HepG2 (cell line): ENCODE data around the gene S100A6. TPM values are rescaled to one million over a fixed set of nuclear protein-coding genes. Genes with fewer than 3 reads are reported as not detected.
A peak's percentile ranks its signal among the peaks of the same experiment; 100 is the strongest.

Experiments
- AHR ChIP-seq: IDR thresholded peaks from 2 replicates; pipeline ENCODE4 v1.6.1; 2018; ENCODE audit warnings: missing genetic modification reagents, missing compliant biosample characterization
- ARHGAP35 ChIP-seq: sonication (generic); formaldehyde crosslinking; IDR thresholded peaks from 2 replicates; pipeline ENCODE4 v1.9.0; 2022; ENCODE audit warnings: mild to moderate bottlenecking, inconsistent platforms, moderate library complexity, missing genetic modification reagents, borderline replicate concordance
- ASH2L ChIP-seq: fragments of 300-600, 200-600 bp; sonication (generic); IDR thresholded peaks from 2 replicates; pipeline ENCODE4 v1.7.0; 2017; ENCODE audit warnings: low read depth, mild to moderate bottlenecking, moderate library complexity, mixed read lengths, low read length; ENCODE audit not compliant: insufficient read length
- ATF7 ChIP-seq, 2 experiments: fragments of 450-650 bp in 1 of 2; sonication (generic) in 1 of 2; formaldehyde crosslinking in 1 of 2; IDR thresholded peaks; 2 replicates each; pipeline versions ENCODE4 v1.4.0 to v1.6.1; 2016 to 2020; ENCODE audit warnings: antibody characterized with exemption in 1 of 2, mild to moderate bottlenecking in 1 of 2, missing genetic modification reagents in 1 of 2
- BHLHE40 ChIP-seq: IDR thresholded peaks from 2 replicates; pipeline ENCODE4 v1.6.1; 2011; ENCODE audit warnings: low read length, improper control_type of control experiment
- CREM ChIP-seq, 2 experiments: sonication (generic) in 1 of 2; formaldehyde crosslinking in 1 of 2; IDR thresholded peaks; 2 replicates each; pipeline versions ENCODE4 v1.4.0 to v1.6.1; 2016 to 2020; ENCODE audit warnings: antibody characterized with exemption in 1 of 2, mild to moderate bottlenecking in 1 of 2, missing genetic modification reagents in 1 of 2
- FOXM1 ChIP-seq: sonication (generic); formaldehyde crosslinking; IDR thresholded peaks from 2 replicates; pipeline ENCODE4 v1.5.0; 2020; ENCODE audit warnings: missing genetic modification reagents
- KMT2B ChIP-seq: IDR thresholded peaks from 2 replicates; pipeline ENCODE4 v1.6.1; 2016; ENCODE audit warnings: missing genetic modification reagents, missing compliant biosample characterization
- MYC ChIP-seq: sonication (generic); formaldehyde crosslinking; IDR thresholded peaks from 2 replicates; pipeline ENCODE4 v1.9.0; 2021; ENCODE audit warnings: missing genetic modification reagents, borderline replicate concordance
- NFE2L2 ChIP-seq: fragments of 150-350 bp; IDR thresholded peaks from 2 replicates; pipeline ENCODE4 v1.6.1; 2014; ENCODE audit warnings: low read length
- PAF1 ChIP-seq: IDR thresholded peaks from 2 replicates; pipeline ENCODE4 v1.6.1; 2016; ENCODE audit warnings: missing genetic modification reagents, missing compliant biosample characterization
- PATZ1 ChIP-seq: sonication (generic); formaldehyde crosslinking; IDR thresholded peaks from 2 replicates; pipeline ENCODE4 v1.4.0; 2020; ENCODE audit warnings: missing genetic modification reagents
- PITX1 ChIP-seq: sonication (generic); formaldehyde crosslinking; IDR thresholded peaks from 2 replicates; pipeline ENCODE4 v1.5.1; 2020; ENCODE audit warnings: mild to moderate bottlenecking, missing genetic modification reagents
- RARA ChIP-seq: IDR thresholded peaks from 2 replicates; pipeline ENCODE4 v1.6.1; 2016; ENCODE audit warnings: missing genetic modification reagents, missing compliant biosample characterization
- SIX4 ChIP-seq: sonication (generic); formaldehyde crosslinking; IDR thresholded peaks from 2 replicates; pipeline ENCODE4 v1.4.0; 2020; ENCODE audit warnings: missing genetic modification reagents
- SRSF1 ChIP-seq: fragments of 200-400 bp; formaldehyde crosslinking; optimal IDR thresholded peaks from 2 replicates; pipeline ENCODE3; 2017; ENCODE audit warnings: mild to moderate bottlenecking, low read depth, low read length, moderate library complexity
- ZFX ChIP-seq: sonication (generic); formaldehyde crosslinking; IDR thresholded peaks from 2 replicates; pipeline ENCODE4 v1.4.0; 2020; ENCODE audit warnings: mild to moderate bottlenecking, low read depth, missing genetic modification reagents, moderate library complexity
- ZNF430 ChIP-seq: sonication (generic); formaldehyde crosslinking; IDR thresholded peaks from 2 replicates; pipeline ENCODE4 v1.9.0; 2021; ENCODE audit warnings: mild to moderate bottlenecking, missing genetic modification reagents
- ZNF674 ChIP-seq: sonication (generic); formaldehyde crosslinking; IDR thresholded peaks from 2 replicates; pipeline ENCODE4 v1.5.0; 2020; ENCODE audit warnings: low read depth, mild to moderate bottlenecking, missing genetic modification reagents
- ZNF678 ChIP-seq: sonication (generic); formaldehyde crosslinking; IDR thresholded peaks from 2 replicates; pipeline ENCODE4 v1.4.0; 2020; ENCODE audit warnings: mild to moderate bottlenecking, missing genetic modification reagents
- ZSCAN31 ChIP-seq: sonication (generic); formaldehyde crosslinking; IDR thresholded peaks from 2 replicates; pipeline ENCODE4 v1.5.0; 2020; ENCODE audit warnings: low read depth, mild to moderate bottlenecking, missing genetic modification reagents
- polyA plus RNA-seq, 8 experiments: library from polyadenylated mRNA; depleted of rRNA in 3 of 8; stranded (reverse) in 7 of 8; unstranded in 1 of 8; fragments of >200 nt; fragmentation: Illumina TruSeq in 4 of 8; extraction: Trizol in 4 of 8; gene quantifications; 2 replicates each; pipeline versions ENCODE4 v1.2.1 to v1.2.3, GENCODE V29; 2011 to 2016; ENCODE audit warnings: low read depth in 4 of 8, missing spikeins in 1 of 8, mixed read lengths in 1 of 8; ENCODE audit not compliant: insufficient read depth in 1 of 8
- total RNA-seq, 5 experiments: library from RNA; depleted of rRNA; stranded (reverse); fragments of >200 nt; fragmentation: Illumina TruSeq; extraction: Trizol; gene quantifications; 2 replicates each; pipeline ENCODE4 v1.2.3, GENCODE V29; 2016; ENCODE audit warnings: low read depth in 1 of 5
- TF ChIP-seq, protein P1 (sequence below): sonication (generic); formaldehyde crosslinking; IDR thresholded peaks from 2 replicates; pipeline ENCODE4 v1.5.0; 2020; ENCODE audit warnings: mild to moderate bottlenecking, missing genetic modification reagents, borderline replicate concordance
- TF ChIP-seq, protein P2 (sequence below): sonication (generic); formaldehyde crosslinking; IDR thresholded peaks from 2 replicates; pipeline ENCODE4 v1.5.0; 2020; ENCODE audit warnings: mild to moderate bottlenecking, missing genetic modification reagents

The S100A6 gene
- total and polyA plus RNA-seq, 2 of the 13 experiments (the other 11 are each of a cell fraction or from before 2014, with no cell fraction given), result 72.9 to 85.0 TPM

DNA sequence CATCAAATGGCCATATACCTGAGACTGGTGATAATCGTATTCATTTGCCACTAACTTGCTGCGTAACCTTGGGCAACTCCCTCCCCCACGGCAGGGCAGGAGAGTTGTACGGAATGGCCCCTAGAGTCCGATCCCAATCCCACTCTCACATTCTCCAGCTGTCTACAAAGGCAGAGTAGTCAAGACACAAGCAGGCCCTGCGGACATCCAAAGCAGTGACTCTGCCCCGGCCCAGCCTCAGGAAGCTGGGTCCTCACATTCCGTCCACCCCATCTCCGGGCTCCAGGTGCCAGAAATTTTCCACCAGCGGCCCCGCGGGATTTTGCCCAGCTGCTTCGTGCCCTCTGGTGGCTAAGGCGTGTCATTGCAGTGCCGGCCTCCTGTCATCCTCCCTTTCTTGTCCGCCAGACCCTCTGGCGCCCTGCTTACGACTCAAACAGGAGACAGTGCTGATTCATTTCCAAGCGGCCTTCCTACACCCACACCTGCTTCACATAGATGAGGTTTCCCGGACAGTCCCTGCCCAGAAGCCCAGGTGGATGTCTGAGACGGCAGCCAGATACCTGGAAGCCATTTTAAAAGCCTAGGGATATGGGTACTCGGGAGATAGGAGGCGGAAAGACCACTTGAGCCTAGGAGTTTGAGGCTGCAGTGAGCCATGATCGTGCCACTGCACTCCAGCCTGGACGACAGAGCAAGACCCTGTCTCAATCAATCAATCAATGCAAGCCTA is 32.7 kb upstream of the S100A6 start (continued):
- no peak for TF ChIP-seq ATF7 (IDR thresholded peaks at IDR 0.05)
- TF ChIP-seq ATF7 (CRISPR knock-in tag; IDR thresholded peaks at IDR 0.05), result no peak
- no peak for TF ChIP-seq SIX4 (CRISPR knock-in tag)
- TF ChIP-seq CREM (IDR thresholded peaks at IDR 0.05), result no peak
- TF ChIP-seq CREM (CRISPR knock-in tag; IDR thresholded peaks at IDR 0.05), result no peak
- TF ChIP-seq ZSCAN31, result no peak
- no peak; the same call in 1 of the 2 replicates for TF ChIP-seq PATZ1
- TF ChIP-seq ZFX, result peak; percentile 64
- TF ChIP-seq, protein P1, sequence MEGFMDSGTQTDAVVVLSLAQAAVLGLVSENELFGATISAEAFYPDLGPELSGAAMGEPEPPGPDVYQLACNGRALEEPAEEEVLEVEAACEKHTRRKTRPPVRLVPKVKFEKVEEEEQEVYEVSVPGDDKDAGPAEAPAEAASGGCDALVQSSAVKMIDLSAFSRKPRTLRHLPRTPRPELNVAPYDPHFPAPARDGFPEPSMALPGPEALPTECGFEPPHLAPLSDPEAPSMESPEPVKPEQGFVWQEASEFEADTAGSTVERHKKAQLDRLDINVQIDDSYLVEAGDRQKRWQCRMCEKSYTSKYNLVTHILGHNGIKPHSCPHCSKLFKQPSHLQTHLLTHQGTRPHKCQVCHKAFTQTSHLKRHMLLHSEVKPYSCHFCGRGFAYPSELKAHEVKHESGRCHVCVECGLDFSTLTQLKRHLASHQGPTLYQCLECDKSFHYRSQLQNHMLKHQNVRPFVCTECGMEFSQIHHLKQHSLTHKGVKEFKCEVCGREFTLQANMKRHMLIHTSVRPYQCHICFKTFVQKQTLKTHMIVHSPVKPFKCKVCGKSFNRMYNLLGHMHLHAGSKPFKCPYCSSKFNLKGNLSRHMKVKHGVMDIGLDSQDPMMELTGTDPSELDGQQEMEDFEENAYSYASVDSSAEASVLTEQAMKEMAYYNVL, result peak; percentile 78
- TF ChIP-seq AHR, result no peak
- no peak for TF ChIP-seq BHLHE40
- no peak for TF ChIP-seq SRSF1
- 0 out of 2 replicates have a peak, but pooled peaks have one; percentile 48 for TF ChIP-seq ZNF430 (CRISPR knock-in tag)
- no peak for TF ChIP-seq ARHGAP35 (CRISPR knock-in tag)
- peak; percentile 59; the same call in 1 of the 2 replicates for TF ChIP-seq MYC (CRISPR knock-in tag)
- no peak for TF ChIP-seq NFE2L2
- TF ChIP-seq PAF1, result no peak
- no peak for TF ChIP-seq KMT2B (CRISPR knock-in tag)
- no peak for TF ChIP-seq ZNF674
- TF ChIP-seq FOXM1 (CRISPR knock-in tag), result no peak
- no peak for TF ChIP-seq RARA (CRISPR knock-in tag)
- TF ChIP-seq ASH2L, result no peak
- TF ChIP-seq, protein P2, sequence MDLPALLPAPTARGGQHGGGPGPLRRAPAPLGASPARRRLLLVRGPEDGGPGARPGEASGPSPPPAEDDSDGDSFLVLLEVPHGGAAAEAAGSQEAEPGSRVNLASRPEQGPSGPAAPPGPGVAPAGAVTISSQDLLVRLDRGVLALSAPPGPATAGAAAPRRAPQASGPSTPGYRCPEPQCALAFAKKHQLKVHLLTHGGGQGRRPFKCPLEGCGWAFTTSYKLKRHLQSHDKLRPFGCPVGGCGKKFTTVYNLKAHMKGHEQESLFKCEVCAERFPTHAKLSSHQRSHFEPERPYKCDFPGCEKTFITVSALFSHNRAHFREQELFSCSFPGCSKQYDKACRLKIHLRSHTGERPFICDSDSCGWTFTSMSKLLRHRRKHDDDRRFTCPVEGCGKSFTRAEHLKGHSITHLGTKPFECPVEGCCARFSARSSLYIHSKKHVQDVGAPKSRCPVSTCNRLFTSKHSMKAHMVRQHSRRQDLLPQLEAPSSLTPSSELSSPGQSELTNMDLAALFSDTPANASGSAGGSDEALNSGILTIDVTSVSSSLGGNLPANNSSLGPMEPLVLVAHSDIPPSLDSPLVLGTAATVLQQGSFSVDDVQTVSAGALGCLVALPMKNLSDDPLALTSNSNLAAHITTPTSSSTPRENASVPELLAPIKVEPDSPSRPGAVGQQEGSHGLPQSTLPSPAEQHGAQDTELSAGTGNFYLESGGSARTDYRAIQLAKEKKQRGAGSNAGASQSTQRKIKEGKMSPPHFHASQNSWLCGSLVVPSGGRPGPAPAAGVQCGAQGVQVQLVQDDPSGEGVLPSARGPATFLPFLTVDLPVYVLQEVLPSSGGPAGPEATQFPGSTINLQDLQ (CRISPR knock-in tag), result no peak
- TF ChIP-seq PITX1, result no peak
- no peak for TF ChIP-seq ZNF678 (CRISPR knock-in tag)
